ENCODE data around the gene PTGFRN. TPM values are rescaled to one million over a fixed set of nuclear protein-coding genes. Genes with fewer than 3 reads are reported as not detected.

Gene PTGFRN
- total and polyA plus RNA-seq, 2 of the 4 experiments (the other 2 are of a cell fraction) = 0.90 to 1.1 TPM

GRCh38 chr1:117015724-117016123, 106.0 kb downstream of the PTGFRN start:
- Histone ChIP-seq H2AK5ac (ENCODE audit: low read depth, low read length) (no peak overlapping the region), H3K36me3 (ENCODE audit: control insufficient read depth, insufficient read depth, low read length) (no peaks in the 10 kb centered on the region), H3K4me1 (ENCODE audit: control insufficient read depth, insufficient read depth, low read length) (no peaks in the 10 kb centered on the region), H2BK120ac (ENCODE audit: low read depth, low read length) (no peak overlapping the region), H2AK9ac (replicated peaks; ENCODE audit: low read depth, low read length, poor library complexity) (no peak overlapping the region), H4K91ac (ENCODE audit: insufficient read depth, low read depth, low read length) (no peak overlapping the region), H3K4me2 (ENCODE audit: low read depth, low read length) (no peak overlapping the region), H3K79me1 (ENCODE audit: low read depth in 1 of 2, low read length in 2 of 2) (no peaks in the 10 kb centered on the region), H3K18ac (ENCODE audit: low read depth, low read length) (no peak overlapping the region), H2BK20ac (ENCODE audit: low read depth, low read length) (no peak overlapping the region), H4K8ac (ENCODE audit: low read depth in 2 of 2, low read length in 2 of 2) (no peak overlapping the region), H2BK5ac (ENCODE audit: low read depth, low read length, poor library complexity, severe bottlenecking) (no peak overlapping the region), H3K9ac (ENCODE audit: low read depth, low read length) (no peak overlapping the region), H3K27ac (ENCODE audit: insufficient read depth, low read length) (no peak overlapping the region), H3K9me3 (ENCODE audit: control insufficient read depth, insufficient read depth, low read length) (no peaks in the 10 kb centered on the region), H3K27me3 (ENCODE audit: control insufficient read depth, insufficient read depth, low read length) (no peaks in the 10 kb centered on the region; the same call in 1 of the 2 replicates), H3K4me3 (ENCODE audit: insufficient read depth, low read depth, low read length) (no peak overlapping the region), H2AFZ (replicated peaks; ENCODE audit: low read length, poor library complexity) (no peak overlapping the region), H3K4ac (ENCODE audit: low read depth, low read length) (no peak overlapping the region), H3K9me1 (ENCODE audit: insufficient read depth, low read length) (no peaks in the 10 kb centered on the region), H2BK15ac (ENCODE audit: low read depth, low read length) (no peak overlapping the region), H4K5ac (ENCODE audit: low read depth, low read length) (no peak overlapping the region), H4K20me1 (ENCODE audit: insufficient read depth, low read length) (no peaks in the 10 kb centered on the region), H3K23ac (ENCODE audit: low read depth, low read length) (no peak overlapping the region), H3K14ac (replicated peaks; ENCODE audit: low read depth, low read length) (no peak overlapping the region), H3K56ac (ENCODE audit: extremely low read depth, insufficient read depth, low read length) (no peak overlapping the region)
- dilution Hi-C loops (cut with HindIII; ENCODE audit: low sequenced_read_pairs, unreplicated experiment) = no loop called here
- no peak for DNase-seq
- no TSS peak for BruUV-seq (replicated peaks)
- intact Hi-C loops (cut with micrococcal nuclease) = no loop called here
- CTCF ChIA-PET = no interaction called here
- POLR2A ChIA-PET (ENCODE audit: unreplicated experiment) = no interaction called here
- ATAC-seq (ENCODE audit: low read depth) = no peak
- in situ Hi-C loops (cut with MboI; ENCODE audit: low sequenced_read_pairs) = no loop called here
- 33% methylated on average over 1 of the region's 3 CpGs; no CpG with 5 or more reads in 1 of the 2 experiments for WGBS, 2 experiments (ENCODE audit: extremely low coverage in 2 of 2, insufficient read length in 1 of 2)
- no peak for TF ChIP-seq MXI1 (IDR thresholded peaks at IDR 0.05; ENCODE audit: borderline replicate concordance, low read depth, low read length)
- TF ChIP-seq CTCF (conservative IDR thresholded peaks at IDR 0.05; ENCODE audit: low read depth, low read length) = no peak
- no peak for TF ChIP-seq POLR2A (IDR thresholded peaks at IDR 0.05; ENCODE audit: low read depth, low read length)
- no peak for TF ChIP-seq RAD21 (IDR thresholded peaks at IDR 0.05; ENCODE audit: low read length)
- no peak for TF ChIP-seq RFX5 (IDR thresholded peaks at IDR 0.05; ENCODE audit: low read depth, low read length)
- no peak for TF ChIP-seq MAFK (IDR thresholded peaks at IDR 0.05; ENCODE audit: low read depth, low read length)
- TF ChIP-seq SMC3 (IDR thresholded peaks at IDR 0.05; ENCODE audit: low read depth, low read length) = no peak
- TF ChIP-seq USF2 (IDR thresholded peaks at IDR 0.05; ENCODE audit: low read depth, low read length) = no peak
